A549 (cell line): Measurements from ENCODE around the gene ECPAS. TPM values are rescaled to one million over a fixed set of nuclear protein-coding genes. Genes with fewer than 3 reads are reported as not detected.
A peak's percentile ranks its signal among the peaks of the same experiment; 100 is the strongest.

Source experiments
- ATAC-seq, 2 experiments: fragments of 200-7000 bp in 1 of 2; fragments of >200 bp in 1 of 2; cut with Nextera tagmentation in 1 of 2; cut with Tn5 transposase in 1 of 2; 3 replicates each; pipeline versions ENCODE4 v1.8.0 to v1.9.1; 2018 to 2020; ENCODE audit warnings: mild to moderate bottlenecking in 1 of 2, moderate library complexity in 1 of 2
- CTCF ChIA-PET: fragments of 300-600 bp; sonication (Branson Sonifier 250); formaldehyde crosslinking; extraction: SDS; loops from one replicate; lab custom pipeline; 2021; ENCODE audit warnings: antibody characterized with exemption, inconsistent platforms; lab: Yijun Ruan, JAX
- POLR2A ChIA-PET: fragments of 350-600 bp; formaldehyde crosslinking; extraction: SDS; loops from one replicate; lab custom pipeline; 2021; ENCODE audit warnings: antibody characterized with exemption, inconsistent platforms; lab: Yijun Ruan, JAX
- DNase-seq, 2 experiments: peaks; one replicate each; pipeline versions ENCODE4 v3.0.0 to v3.0.0-alpha.2; 2011 to 2016; ENCODE audit warnings: low read depth in 1 of 2, low spot score in 1 of 2
- FAIRE-seq: peaks from 2 replicates; lab custom pipeline; 2011; peaks lifted over from hg19 to GRCh38; lab: Jason Lieb, UNC
- H3K27ac ChIP-seq, 2 experiments: fragments of >200 bp; sonication (Bioruptor Twin); formaldehyde crosslinking; 3 replicates each; pipeline ENCODE4 v1.5.1; 2016 to 2017
- H3K4me1 ChIP-seq: fragments of >200 bp; sonication (Bioruptor Twin); formaldehyde crosslinking; 3 replicates; pipeline ENCODE4 v1.6.1; 2016
- H3K4me2 ChIP-seq: fragments of >200 bp; sonication (Bioruptor Twin); formaldehyde crosslinking; 3 replicates; pipeline ENCODE4 v1.6.1; 2016
- H3K4me3 ChIP-seq: fragments of >200 bp; sonication (Bioruptor Twin); formaldehyde crosslinking; 3 replicates; pipeline ENCODE4 v1.5.1; 2016
- H3K9me3 ChIP-seq: fragments of >200 bp; sonication (Bioruptor Twin); formaldehyde crosslinking; 3 replicates; pipeline ENCODE4 v1.6.1; 2016
- BCL3 ChIP-seq: fragments of >200 bp; sonication (Bioruptor Twin); formaldehyde crosslinking; IDR thresholded peaks from 3 replicates; pipeline ENCODE4 v1.6.1; 2016
- CBX2 ChIP-seq: fragments of 200-600 bp; sonication (generic); IDR thresholded peaks from 2 replicates; pipeline ENCODE4 v1.6.1; 2016; ENCODE audit warnings: low read depth, mild to moderate bottlenecking, borderline replicate concordance
- CTCF ChIP-seq: fragments of >200 bp; sonication (Bioruptor Twin); formaldehyde crosslinking; IDR thresholded peaks from 3 replicates; pipeline ENCODE4 v1.5.1; 2016
- ELK1 ChIP-seq: fragments of 150-350 bp; IDR thresholded peaks from 2 replicates; pipeline ENCODE4 v1.6.1; 2014; ENCODE audit warnings: low read depth, mild to moderate bottlenecking, low read length
- FOSB ChIP-seq: fragments of 250-450 bp; sonication (Bioruptor Pico); IDR thresholded peaks from 2 replicates; pipeline ENCODE4 v1.5.0; 2020; ENCODE audit warnings: mild to moderate bottlenecking, moderate library complexity
- FOSL2 ChIP-seq, 2 experiments: fragments of 450-650 bp in 1 of 2; fragments of >200 bp in 1 of 2; sonication (Bioruptor Twin) in 1 of 2; formaldehyde crosslinking; IDR thresholded peaks; 2 replicates each; pipeline versions ENCODE4 v1.5.0 to v1.6.1; 2016 to 2020; ENCODE audit warnings: mild to moderate bottlenecking in 1 of 2, moderate library complexity in 1 of 2
- JUN ChIP-seq, 2 experiments: fragments of >200 bp; sonication (Bioruptor Twin); formaldehyde crosslinking; IDR thresholded peaks; 2 replicates in 1 of 2; 3 replicates in 1 of 2; pipeline ENCODE4 v1.6.1; 2016 to 2017
- JUNB ChIP-seq: fragments of >200 bp; sonication (Bioruptor Twin); formaldehyde crosslinking; IDR thresholded peaks from 2 replicates; pipeline ENCODE4 v1.6.1; 2016
- KDM1A ChIP-seq: fragments of 200-600 bp; sonication (generic); IDR thresholded peaks from 2 replicates; pipeline ENCODE4 v1.6.1; 2016; ENCODE audit warnings: low read depth, mild to moderate bottlenecking
- KDM5A ChIP-seq: fragments of 200-600 bp; sonication (generic); IDR thresholded peaks from 2 replicates; pipeline ENCODE4 v1.6.1; 2016; ENCODE audit warnings: antibody characterized with exemption, mild to moderate bottlenecking
- MAFK ChIP-seq: fragments of 450-650 bp; IDR thresholded peaks from 2 replicates; pipeline ENCODE4 v1.6.1; 2014; ENCODE audit not compliant: partially characterized antibody
- MAZ ChIP-seq: fragments of 150-350 bp; IDR thresholded peaks from 2 replicates; pipeline ENCODE4 v1.6.1; 2014; ENCODE audit warnings: antibody characterized with exemption, low read depth, low read length, borderline replicate concordance
- MYC ChIP-seq: IDR thresholded peaks from 2 replicates; pipeline ENCODE4 v1.6.1; 2012; ENCODE audit warnings: mild to moderate bottlenecking, inconsistent platforms, low read length, improper control_type of control experiment, borderline replicate concordance
- NPAS2 ChIP-seq: fragments of 250-450 bp; sonication (Bioruptor Pico); IDR thresholded peaks from 2 replicates; pipeline ENCODE4 v1.8.0; 2022; ENCODE audit warnings: mild to moderate bottlenecking, moderate library complexity, borderline replicate concordance
- NR3C1 ChIP-seq: fragments of >200 bp; sonication (Bioruptor Twin); formaldehyde crosslinking; IDR thresholded peaks from 3 replicates; pipeline ENCODE4 v1.6.1; 2017
- PHF8 ChIP-seq: fragments of 200-600 bp; sonication (generic); IDR thresholded peaks from 2 replicates; pipeline ENCODE4 v1.6.1; 2016; ENCODE audit warnings: low read depth, mild to moderate bottlenecking, antibody characterized with exemption, moderate library complexity, borderline replicate concordance
- POLR2A ChIP-seq: IDR thresholded peaks from 2 replicates; pipeline ENCODE4 v1.6.1; 2012; ENCODE audit warnings: mild to moderate bottlenecking, low read length
- POLR2AphosphoS2 ChIP-seq: conservative IDR thresholded peaks from 2 replicates; pipeline ENCODE4 v1.6.1; 2012; ENCODE audit warnings: low read length, improper control_type of control experiment, inconsistent platforms
- TP53 ChIP-seq: fragments of 250-450 bp; sonication (Bioruptor Pico); IDR thresholded peaks from 2 replicates; pipeline ENCODE4 v1.5.0; 2021; ENCODE audit warnings: mild to moderate bottlenecking, moderate library complexity
- ZC3H11A ChIP-seq: fragments of 450-650 bp; IDR thresholded peaks from 2 replicates; pipeline ENCODE4 v1.6.1; 2014; ENCODE audit warnings: antibody characterized with exemption, mild to moderate bottlenecking
- ZFP36 ChIP-seq: fragments of 450-650 bp; IDR thresholded peaks from 2 replicates; pipeline ENCODE4 v1.6.1; 2014; ENCODE audit warnings: borderline replicate concordance; ENCODE audit not compliant: partially characterized antibody
- ZSCAN20 ChIP-seq: fragments of 250-450 bp; sonication (Bioruptor Pico); IDR thresholded peaks from 2 replicates; pipeline ENCODE4 v1.8.0; 2022; ENCODE audit warnings: mild to moderate bottlenecking, moderate library complexity
- WGBS: methylation state at CpG from one replicate; pipeline ENCODE4 v1.1.6; 2017; ENCODE audit errors: missing lambda C conversion rate; 5-methylcytosine and 5-hydroxymethylcytosine counted together
- polyA minus RNA-seq: library from RNA; depleted of rRNA, polyadenylated mRNA; stranded (reverse); fragments of >200 nt; gene quantifications from 2 replicates; pipeline ENCODE4 v1.2.3, GENCODE V29; 2011; rRNA and poly(A)+ RNA removed
- polyA plus RNA-seq, 4 experiments: library from polyadenylated mRNA; depleted of rRNA in 3 of 4; stranded (reverse); fragments of >200 nt; fragmentation: RNase III in 1 of 4; extraction: RNeasy Plus Mini Kit Qiagen cat#74134 plus additional on column Dnase treatment in 1 of 4; gene quantifications; 2 replicates in 3 of 4; 3 replicates in 1 of 4; pipeline ENCODE4 v1.2.3, GENCODE V29; 2011 to 2017

The ECPAS gene
- polyA plus RNA-seq (2011; rRNA removed): 73.6 and 88.9 TPM in 2 replicates
- polyA plus RNA-seq (2012; cell fraction: cytosol; rRNA removed): 15.9 and 18.7 TPM in 2 replicates
- 15.4 and 31.2 TPM in 2 replicates for polyA plus RNA-seq (2012; cell fraction: nucleus; rRNA removed)
- 39.0 to 41.2 TPM (median 40.1 TPM) in 3 replicates for polyA plus RNA-seq (2017; fragmentation: RNase III; extraction: RNeasy Plus Mini Kit Qiagen cat#74134 plus additional on column Dnase treatment)
- polyA minus RNA-seq: 162 and 168 TPM in 2 replicates

- peak; percentile 80 to 89 for ATAC-seq
- no peak for FAIRE-seq
- CTCF ChIA-PET: no interaction called here
- Histone ChIP-seq H3K27ac (peak within 1 kb of the TSS; percentile 94 to 97), H3K4me1 (peaks cover 20% of the 10 kb centered on the region), H3K4me3 (peak within 1 kb of the TSS; percentile 75), H3K4me2 (peak within 1 kb of the TSS; percentile 97), H3K9me3 (no peaks in the 10 kb centered on the region)
- POLR2A ChIA-PET: interaction anchor here (0.5 to 1.5 kb wide), 3 partner anchors 41 to 132 kb away, joined by 4 to 7 read pairs (median 5); partner anchors contain the start of gene ZNF483
- DNase-seq: peak; percentile 88 to 89
- TF ChIP-seq POLR2A (peak; percentile 58), FOSL2 (IDR thresholded peaks at IDR 0.05) (no peak), FOSL2 (CRISPR knock-in tag; IDR thresholded peaks at IDR 0.05) (peak; percentile 73), JUN (IDR thresholded peaks at IDR 0.05) (peak; percentile 30 to 55; a peak in 4 of 5 replicates), NPAS2 (CRISPR knock-in tag) (no peak), FOSB (no peak), ZC3H11A (no peak), CBX2 (no peak), PHF8 (peak; percentile 36; the same call in 1 of the 2 replicates), NR3C1 (no peak), BCL3 (peak; percentile 42; the same call in 2 of the 3 replicates), JUNB (no peak)
- 0% methylated on average over 3 of the region's 101 CpGs for WGBS
Measured at GRCh38 chr9:111483858-111484571, at the start of gene ECPAS. TSS of gene ECPAS (minus strand) at chr9:111484383. CDS start at chr9:111472918, 11,465 bp downstream.

- no peak for TF ChIP-seq POLR2AphosphoS2
- 89% methylated on average over 5 of the region's 5 CpGs for WGBS
- FAIRE-seq (no peak), DNase-seq (no peak), ATAC-seq (no peak)
- Histone ChIP-seq H3K9me3 (peaks cover 55% of the 10 kb centered on the region), H3K27ac (no peak overlapping the region), H3K4me1 (no peaks in the 10 kb centered on the region), H3K4me3 (no peak overlapping the region), H3K4me2 (no peak overlapping the region)
- ChIA-PET POLR2A (no interaction called here), CTCF (interaction anchor here (0.6 to 1.0 kb wide), 3 partner anchors 9 to 119 kb away, joined by 3 to 11 read pairs (median 3); partner anchors contain the start of gene ZNF483)
Measured at GRCh38 chr9:111533099-111533790, 49.1 kb upstream of the ECPAS start.

- peaks cover 40% of the 10 kb centered on the region for H3K9me3 ChIP-seq
- CTCF ChIA-PET: no interaction called here
- ATAC-seq (no peak), FAIRE-seq (no peak), DNase-seq (no peak)
- H3K4me3 ChIP-seq: no peak overlapping the region
- TF ChIP-seq MAZ (no peak), PHF8 (no peak), CTCF (no peak), ZFP36 (no peak), ZSCAN20 (CRISPR knock-in tag) (no peak), KDM5A (no peak), CBX2 (no peak), KDM1A (no peak), JUN (IDR thresholded peaks at IDR 0.05) (no peak), MYC (no peak), ELK1 (no peak), TP53 (no peak), MAFK (no peak)
- no peak overlapping the region for H3K27ac ChIP-seq
- WGBS: 88% methylated on average over 4 of the region's 4 CpGs
- no peaks in the 10 kb centered on the region for H3K4me1 ChIP-seq
- POLR2A ChIA-PET: no interaction called here
- no peak overlapping the region for H3K4me2 ChIP-seq
Measured at GRCh38 chr9:111531716-111532115, 47.5 kb upstream of the ECPAS start.
